Nephron progenitor cell (in vitro differentiated cells): ENCODE data around the gene OR1F1.

Source experiments
- DNase-seq: peaks from one replicate; pipeline ENCODE4 v3.0.0; 2021
- H3K27ac Mint-ChIP-seq: 2 replicates; pipeline ENCODE4 v1.8.0; 2021; ENCODE audit warnings: mild to moderate bottlenecking, moderate library complexity, mixed read lengths
- H3K27me3 Mint-ChIP-seq: 2 replicates; pipeline ENCODE4 v1.8.0; 2021; ENCODE audit warnings: mild to moderate bottlenecking, low read depth, mixed read lengths; ENCODE audit not compliant: poor library complexity
- H3K36me3 Mint-ChIP-seq: 2 replicates; pipeline ENCODE4 v1.8.0; 2021; ENCODE audit warnings: low read depth, mixed read lengths
- H3K4me1 Mint-ChIP-seq: 2 replicates; pipeline ENCODE4 v1.8.0; 2021; ENCODE audit warnings: mixed read lengths
- H3K4me3 Mint-ChIP-seq: 2 replicates; pipeline ENCODE4 v1.8.0; 2021; ENCODE audit warnings: mild to moderate bottlenecking, moderate library complexity, mixed read lengths
- H3K9me3 Mint-ChIP-seq: 2 replicates; pipeline ENCODE4 v1.8.0; 2021; ENCODE audit warnings: mild to moderate bottlenecking, moderate library complexity, mixed read lengths
- CTCF ChIP-seq: fragments of 200-600 bp; sonication (generic); IDR thresholded peaks from 2 replicates; pipeline ENCODE4 v1.5.0; 2021; ENCODE audit warnings: antibody characterized with exemption

Gene OR1F1

GRCh38 chr16:3149630-3150345, 38.2 kb upstream of the OR1F1 start:
- peak; percentile 79 for DNase-seq
- H3K4me1 Mint-ChIP-seq, result peaks cover 10% of the 10 kb centered on the region
- peak overlapping the region; percentile 88 for H3K4me3 Mint-ChIP-seq
- H3K27ac Mint-ChIP-seq, result no peak overlapping the region
- H3K36me3 Mint-ChIP-seq, result no peaks in the 10 kb centered on the region
- H3K27me3 Mint-ChIP-seq, result peaks cover 57% of the 10 kb centered on the region
- TF ChIP-seq CTCF, result peak; percentile 36
- peaks cover 10% of the 10 kb centered on the region for H3K9me3 Mint-ChIP-seq

- no peak for TF ChIP-seq CTCF
- H3K27ac Mint-ChIP-seq, result peak overlapping the region; percentile 94
- peaks cover 18% of the 10 kb centered on the region for H3K9me3 Mint-ChIP-seq
- H3K4me3 Mint-ChIP-seq, result peak overlapping the region; percentile 88
- peak; percentile 98 for DNase-seq
- H3K36me3 Mint-ChIP-seq, result no peaks in the 10 kb centered on the region
- peaks cover 58% of the 10 kb centered on the region for H3K27me3 Mint-ChIP-seq
- peaks cover 10% of the 10 kb centered on the region for H3K4me1 Mint-ChIP-seq
Observed at GRCh38 chr16:3150346-3151218, 37.4 kb upstream of the OR1F1 start.

- Mint-ChIP-seq H3K9me3 (peaks cover 18% of the 10 kb centered on the region), H3K27me3 (peaks cover 66% of the 10 kb centered on the region), H3K4me3 (peak overlapping the region; percentile 85), H3K4me1 (peaks cover 10% of the 10 kb centered on the region), H3K27ac (peak overlapping the region; percentile 82), H3K36me3 (no peaks in the 10 kb centered on the region)
- TF ChIP-seq CTCF, result no peak
- no peak for DNase-seq
Observed at GRCh38 chr16:3152027-3152276, 36.1 kb upstream of the OR1F1 start.

- H3K27ac Mint-ChIP-seq, result peak overlapping the region; percentile 82
- H3K4me1 Mint-ChIP-seq, result peaks cover 11% of the 10 kb centered on the region
- peaks cover 71% of the 10 kb centered on the region for H3K27me3 Mint-ChIP-seq
- DNase-seq, result peak; percentile 93
- no peaks in the 10 kb centered on the region for H3K36me3 Mint-ChIP-seq
- H3K4me3 Mint-ChIP-seq, result peak overlapping the region; percentile 85
- no peak for TF ChIP-seq CTCF
- peaks cover 23% of the 10 kb centered on the region for H3K9me3 Mint-ChIP-seq
Observed at GRCh38 chr16:3152277-3152990, 35.6 kb upstream of the OR1F1 start.

- peak overlapping the region; percentile 82 for H3K27ac Mint-ChIP-seq
- peaks cover 28% of the 10 kb centered on the region for H3K9me3 Mint-ChIP-seq
- no peak for DNase-seq
- peaks cover 16% of the 10 kb centered on the region for H3K4me1 Mint-ChIP-seq
- TF ChIP-seq CTCF, result no peak
- peak overlapping the region; percentile 85 for H3K4me3 Mint-ChIP-seq
- H3K27me3 Mint-ChIP-seq, result peaks cover 76% of the 10 kb centered on the region
- no peaks in the 10 kb centered on the region for H3K36me3 Mint-ChIP-seq
Observed at GRCh38 chr16:3152991-3153368, 35.0 kb upstream of the OR1F1 start.
